SU-DHL-6 (cell line): ENCODE data around the gene EIF1AD.

Source experiments
- CTCF ChIP-seq: fragments of 200-600 bp; sonication (generic); IDR thresholded peaks from one replicate; pipeline ENCODE4 v1.5.1; 2017; ENCODE audit warnings: antibody characterized with exemption, mild to moderate bottlenecking, low read length, moderate library complexity; ENCODE audit not compliant: insufficient read depth, poor library complexity, severe bottlenecking
- EZH2phosphoT487 ChIP-seq: fragments of 200-600 bp; sonication (generic), shearing (Covaris generic); conservative IDR thresholded peaks from 2 replicates; pipeline ENCODE4 v1.6.1; 2018; ENCODE audit warnings: mild to moderate bottlenecking, antibody characterized with exemption, low read length, moderate library complexity, mixed read lengths

DNA sequence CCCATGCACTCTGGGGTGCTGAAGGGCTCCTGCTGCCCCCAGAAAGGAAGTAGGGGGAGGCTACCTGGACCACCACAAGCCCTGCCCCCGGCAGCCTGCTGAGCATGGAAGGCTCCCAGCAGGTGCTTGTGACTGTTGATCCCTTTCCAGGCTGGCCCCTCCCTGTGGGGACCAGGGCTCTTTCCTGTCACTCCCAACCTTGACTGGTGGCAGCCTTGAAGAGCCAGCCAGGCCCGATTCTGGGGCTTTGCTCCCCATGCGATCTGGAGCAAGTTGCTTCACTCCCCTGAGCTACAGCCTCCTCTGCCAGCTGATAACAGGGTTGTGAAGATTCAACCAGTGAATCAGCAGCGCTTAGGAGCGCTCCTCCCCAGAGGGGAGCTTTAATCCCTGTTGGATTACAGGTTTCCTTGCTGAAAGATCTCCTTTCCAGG is 5.3 kb upstream of the EIF1AD start:
- no peak for TF ChIP-seq CTCF
- no peak for TF ChIP-seq EZH2phosphoT487
